ENCODE measurements around the gene DENND1B.
"Not testable (repeated sequence)": the region's sequence is repeated elsewhere in the genome, so short reads cannot be mapped to it uniquely, and the experiment has no call there.

DENND1B gene

DNA sequence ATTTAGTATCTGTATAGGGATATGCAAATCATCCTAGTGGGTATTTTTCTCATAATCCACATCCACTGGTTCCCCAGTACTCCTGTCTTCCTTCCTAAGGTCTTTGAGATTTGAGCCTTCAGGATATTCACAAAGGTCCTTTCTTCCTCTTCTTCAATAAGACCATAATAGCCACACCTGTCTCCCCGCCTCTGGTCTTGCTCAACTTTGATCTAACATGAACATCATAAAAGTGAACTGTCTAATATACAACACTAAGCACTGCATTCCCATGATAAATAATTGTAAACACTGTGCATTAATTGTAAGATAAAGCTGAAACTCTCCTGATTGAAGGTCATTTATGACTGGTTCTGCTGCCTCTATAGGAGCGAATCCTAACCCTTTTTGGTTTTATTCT, 184.6 kb downstream of the DENND1B start:
- no peak for TF ChIP-seq CTCF (conservative IDR thresholded peaks at IDR 0.05; ENCODE audit: low read length)
- no peak for TF ChIP-seq EZH2phosphoT487 (IDR thresholded peaks at IDR 0.05; ENCODE audit: borderline replicate concordance)
- no peaks in the 10 kb centered on the region for H3F3A ChIP-seq (ENCODE audit: low read depth)

GRCh38 chr1:197585809-197586208, 189.5 kb downstream of the DENND1B start:
- Histone ChIP-seq H3K4me1 (ENCODE audit: insufficient read depth, low read length, poor library complexity, severe bottlenecking) (no peaks in the 10 kb centered on the region), H2AFZ (ENCODE audit: low read length) (no peak overlapping the region), H3F3A (ENCODE audit: low read depth) (no peaks in the 10 kb centered on the region), H3K9me3 (ENCODE audit: insufficient read depth, low read depth, low read length) (no peaks in the 10 kb centered on the region), H3K9me2 (replicated peaks; ENCODE audit: low read depth, low read length) (no peaks in the 10 kb centered on the region), H3K9ac (ENCODE audit: low read depth, low read length, poor library complexity, severe bottlenecking) (no peak overlapping the region), H3K4me2 (ENCODE audit: low read depth, low read length, poor library complexity, severe bottlenecking) (no peak overlapping the region), H3K79me2 (ENCODE audit: insufficient read depth, low read length) (no peaks in the 10 kb centered on the region), H3K36me3 (ENCODE audit: insufficient read depth, low read length) (peaks cover 13% of the 10 kb centered on the region; the same call in 1 of the 2 replicates), H4K20me1 (ENCODE audit: insufficient read depth, low read length, poor library complexity, severe bottlenecking) (no peaks in the 10 kb centered on the region), H3K4me3 (ENCODE audit: low read length, poor library complexity, severe bottlenecking) (no peak overlapping the region), H3K27me3 (ENCODE audit: insufficient read depth, low read length, poor library complexity, severe bottlenecking) (no peaks in the 10 kb centered on the region)
- TF ChIP-seq CTCF (conservative IDR thresholded peaks at IDR 0.05; ENCODE audit: low read length): no peak
- TF ChIP-seq EZH2phosphoT487 (IDR thresholded peaks at IDR 0.05; ENCODE audit: borderline replicate concordance): no peak

More for the DNA sequence above, 184.6 kb downstream of the DENND1B start:
- Histone ChIP-seq H3K9me3 (ENCODE audit: insufficient read depth, low read depth, low read length) (no peaks in the 10 kb centered on the region), H3K4me1 (ENCODE audit: insufficient read depth, low read length, poor library complexity, severe bottlenecking) (peaks cover 13% of the 10 kb centered on the region), H2AFZ (ENCODE audit: low read length) (no peak overlapping the region), H4K20me1 (ENCODE audit: insufficient read depth, low read length, poor library complexity, severe bottlenecking) (no peaks in the 10 kb centered on the region), H3K27me3 (ENCODE audit: insufficient read depth, low read length, poor library complexity, severe bottlenecking) (no peaks in the 10 kb centered on the region), H3K4me2 (ENCODE audit: low read depth, low read length, poor library complexity, severe bottlenecking) (no peak overlapping the region), H3K36me3 (ENCODE audit: insufficient read depth, low read length) (peaks cover 16% of the 10 kb centered on the region; the same call in 1 of the 2 replicates), H3K4me3 (ENCODE audit: low read length, poor library complexity, severe bottlenecking) (no peak overlapping the region), H3K9me2 (replicated peaks; ENCODE audit: low read depth, low read length) (no peaks in the 10 kb centered on the region), H3K79me2 (ENCODE audit: insufficient read depth, low read length) (no peaks in the 10 kb centered on the region), H3K9ac (ENCODE audit: low read depth, low read length, poor library complexity, severe bottlenecking) (no peak overlapping the region)

DNA sequence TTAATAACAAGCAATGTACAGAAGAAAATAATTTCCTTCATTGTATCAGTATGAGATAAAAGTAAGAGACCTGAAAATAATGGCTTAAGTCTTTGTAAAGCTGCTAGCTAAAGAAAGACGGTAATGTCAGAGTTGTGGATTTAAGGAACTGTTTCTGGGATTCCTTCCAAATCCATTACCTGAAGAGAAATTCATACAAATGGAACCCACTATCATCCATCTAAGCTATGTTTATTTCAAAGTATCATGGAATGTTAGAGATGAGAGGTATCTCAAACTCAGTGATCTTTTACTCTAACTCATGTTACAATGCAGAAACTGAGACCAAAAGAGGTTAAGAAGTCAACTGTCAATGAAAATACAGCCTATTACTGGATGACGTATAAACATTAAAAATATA, 197.7 kb downstream of the DENND1B start:
- H3K79me2 ChIP-seq (ENCODE audit: insufficient read depth, low read length): no peaks in the 10 kb centered on the region
- no peaks in the 10 kb centered on the region for H3K9me2 ChIP-seq (replicated peaks; ENCODE audit: low read depth, low read length)
- no peak overlapping the region for H3K4me3 ChIP-seq (ENCODE audit: low read length, poor library complexity, severe bottlenecking)
- no peak overlapping the region for H3K4me2 ChIP-seq (ENCODE audit: low read depth, low read length, poor library complexity, severe bottlenecking)
- H3K36me3 ChIP-seq (ENCODE audit: insufficient read depth, low read length): peaks cover 20% of the 10 kb centered on the region; the same call in 1 of the 2 replicates
- no peaks in the 10 kb centered on the region for H3K4me1 ChIP-seq (ENCODE audit: insufficient read depth, low read length, poor library complexity, severe bottlenecking)
- H2AFZ ChIP-seq (ENCODE audit: low read length): no peak overlapping the region
- no peaks in the 10 kb centered on the region for H3K9me3 ChIP-seq (ENCODE audit: insufficient read depth, low read depth, low read length)
- H3K9ac ChIP-seq (ENCODE audit: low read depth, low read length, poor library complexity, severe bottlenecking): no peak overlapping the region
- no peak for TF ChIP-seq EZH2phosphoT487 (IDR thresholded peaks at IDR 0.05; ENCODE audit: borderline replicate concordance)
- TF ChIP-seq CTCF (conservative IDR thresholded peaks at IDR 0.05; ENCODE audit: low read length): no peak
- H4K20me1 ChIP-seq (ENCODE audit: insufficient read depth, low read length, poor library complexity, severe bottlenecking): no peaks in the 10 kb centered on the region
- H3K27me3 ChIP-seq (ENCODE audit: insufficient read depth, low read length, poor library complexity, severe bottlenecking): no peaks in the 10 kb centered on the region
- no peaks in the 10 kb centered on the region for H3F3A ChIP-seq (ENCODE audit: low read depth)

DNA sequence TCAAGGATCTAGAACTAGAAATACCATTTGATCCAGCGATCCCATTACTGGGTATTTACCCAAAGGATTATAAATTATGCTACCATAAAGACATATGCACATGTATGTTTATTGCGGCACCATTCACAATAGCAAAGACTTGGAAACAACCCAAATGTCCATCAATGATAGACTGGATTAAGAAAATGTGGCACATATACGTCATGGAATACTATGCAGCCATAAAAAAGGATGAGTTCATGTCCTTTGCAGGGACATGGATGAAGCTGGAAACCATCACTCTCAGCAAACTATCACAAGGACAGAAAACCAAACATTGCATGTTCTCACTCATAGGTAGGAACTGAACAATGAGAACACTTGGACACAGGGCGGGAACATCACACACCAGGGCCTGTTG, 199.7 kb downstream of the DENND1B start:
- H3F3A ChIP-seq (ENCODE audit: low read depth): not testable (repeated sequence)

More for the DNA sequence above, 199.7 kb downstream of the DENND1B start:
- not testable (repeated sequence) for H3K9ac ChIP-seq (ENCODE audit: low read depth, low read length, poor library complexity, severe bottlenecking); H2AFZ ChIP-seq (ENCODE audit: low read length); H3K4me3 ChIP-seq (ENCODE audit: low read length, poor library complexity, severe bottlenecking); H3K9me3 ChIP-seq (ENCODE audit: insufficient read depth, low read depth, low read length); H3K79me2 ChIP-seq (ENCODE audit: insufficient read depth, low read length); H3K9me2 ChIP-seq (replicated peaks; ENCODE audit: low read depth, low read length); H3K4me2 ChIP-seq (ENCODE audit: low read depth, low read length, poor library complexity, severe bottlenecking); H4K20me1 ChIP-seq (ENCODE audit: insufficient read depth, low read length, poor library complexity, severe bottlenecking); H3K27me3 ChIP-seq (ENCODE audit: insufficient read depth, low read length, poor library complexity, severe bottlenecking); H3K4me1 ChIP-seq (ENCODE audit: insufficient read depth, low read length, poor library complexity, severe bottlenecking)
- peaks cover 31% of the 10 kb centered on the region; the same call in 1 of the 2 replicates for H3K36me3 ChIP-seq (ENCODE audit: insufficient read depth, low read length)
